BJ (cell line): Measurements from ENCODE around the gene TMCO2. TPM values are rescaled to one million over a fixed set of nuclear protein-coding genes. Genes with fewer than 3 reads are reported as not detected.

Experiments
- CTCF ChIA-PET: fragments of 350-600 bp; formaldehyde crosslinking; extraction: SDS; loops from one replicate; lab custom pipeline; 2021; ENCODE audit warnings: antibody characterized with exemption, inconsistent platforms; lab: Yijun Ruan, JAX
- POLR2A ChIA-PET: fragments of 300-600 bp; sonication (Branson Sonifier 250); formaldehyde crosslinking; extraction: SDS; loops from one replicate; lab custom pipeline; 2021; ENCODE audit warnings: antibody characterized with exemption; lab: Charles Lee
- DNase-seq: peaks from one replicate; pipeline ENCODE4 v3.0.0-alpha.2; 2011; ENCODE audit warnings: low read depth
- H3K27me3 ChIP-seq: 2 replicates; pipeline ENCODE4 v1.6.0; 2011; ENCODE audit warnings: low read length; ENCODE audit not compliant: control insufficient read depth, insufficient read depth
- H3K36me3 ChIP-seq: 2 replicates; pipeline ENCODE4 v1.5.1; 2011; ENCODE audit warnings: low read length; ENCODE audit not compliant: control insufficient read depth, insufficient read depth
- H3K4me3 ChIP-seq: 2 replicates; pipeline ENCODE4 v1.5.1; 2011; ENCODE audit warnings: low read depth, mild to moderate bottlenecking, control low read depth, low read length
- CTCF ChIP-seq: IDR thresholded peaks from 2 replicates; pipeline ENCODE4 v1.5.1; 2011; ENCODE audit warnings: low read depth, mild to moderate bottlenecking, control low read depth, inconsistent platforms, low read length, moderate library complexity; ENCODE audit not compliant: insufficient read depth
- polyA plus RNA-seq: library from polyadenylated mRNA; depleted of rRNA; stranded (reverse); fragments of >200 nt; gene quantifications from 2 replicates; pipeline ENCODE4 v1.2.3, GENCODE V29; 2011

TMCO2 gene
- polyA plus RNA-seq, 1 experiment, result not detected

GRCh38 chr1:40291293-40291692 is 43.6 kb downstream of the TMCO2 start:
- POLR2A ChIA-PET, result no interaction called here

GRCh38 chr1:40299366-40300248 is 51.9 kb downstream of the TMCO2 start:
- Histone ChIP-seq H3K27me3 (peaks cover 1% of the 10 kb centered on the region; the same call in 1 of the 2 replicates), H3K4me3 (no peak overlapping the region), H3K36me3 (no peaks in the 10 kb centered on the region)
- no peak for DNase-seq
- POLR2A ChIA-PET, result no interaction called here
- CTCF ChIA-PET, result interaction anchor here (1.0 kb wide), 1 partner anchor 16 kb away, joined by 3 read pairs; no protein-coding TSS in a partner anchor
- no peak for TF ChIP-seq CTCF

More at GRCh38 chr1:40291293-40291692, 43.6 kb downstream of the TMCO2 start:
- no peaks in the 10 kb centered on the region for H3K27me3 ChIP-seq
- TF ChIP-seq CTCF, result no peak
- H3K36me3 ChIP-seq, result peaks cover 5% of the 10 kb centered on the region; the same call in 1 of the 2 replicates
- no peak for DNase-seq
- no peak overlapping the region for H3K4me3 ChIP-seq
- CTCF ChIA-PET, result interaction anchor here (0.7 to 2.1 kb wide), 3 partner anchors 19 to 147 kb away, joined by 3 to 12 read pairs (median 4); no protein-coding TSS in a partner anchor

GRCh38 chr1:40300249-40300567 is 52.5 kb downstream of the TMCO2 start:
- CTCF ChIA-PET, result interaction anchor here (1.0 kb wide), 1 partner anchor 15 kb away, joined by 3 read pairs; no protein-coding TSS in a partner anchor
- peaks cover 1% of the 10 kb centered on the region; the same call in 1 of the 2 replicates for H3K27me3 ChIP-seq
- no peak for DNase-seq
- H3K36me3 ChIP-seq, result no peaks in the 10 kb centered on the region
- H3K4me3 ChIP-seq, result no peak overlapping the region
- POLR2A ChIA-PET, result no interaction called here
- no peak for TF ChIP-seq CTCF

GRCh38 chr1:40300651-40301050 is 52.9 kb downstream of the TMCO2 start:
- CTCF ChIA-PET, result no interaction called here
- Histone ChIP-seq H3K4me3 (no peak overlapping the region), H3K36me3 (no peaks in the 10 kb centered on the region), H3K27me3 (peaks cover 1% of the 10 kb centered on the region; the same call in 1 of the 2 replicates)
- TF ChIP-seq CTCF, result no peak
- DNase-seq, result no peak
- POLR2A ChIA-PET, result no interaction called here

- no peaks in the 10 kb centered on the region for H3K36me3 ChIP-seq
- H3K27me3 ChIP-seq, result peaks cover 1% of the 10 kb centered on the region; the same call in 1 of the 2 replicates
- no peak overlapping the region for H3K4me3 ChIP-seq
- no peak for TF ChIP-seq CTCF
- CTCF ChIA-PET, result no interaction called here
- POLR2A ChIA-PET, result no interaction called here
- DNase-seq, result no peak
Observed at GRCh38 chr1:40301066-40301465, 53.3 kb downstream of the TMCO2 start.
